Activated naive CD4-positive, alpha-beta T cell treated with anti-CD3 and anti-CD28 coated beads for 36 hours (primary cell): ENCODE data around the gene SKAP1. TPM values are rescaled to one million over a fixed set of nuclear protein-coding genes. Genes with fewer than 3 reads are reported as not detected.

Experiments
- CTCF ChIA-PET: fragments of 350-600 bp; sonication (Branson Sonifier 250); formaldehyde crosslinking; loops from one replicate; lab custom pipeline; 2021; ENCODE audit warnings: antibody characterized with exemption; lab: Charles Lee
- DNase-seq: peaks from one replicate; pipeline ENCODE4 v3.0.0-alpha.2; 2020
- H3K27ac Mint-ChIP-seq: one replicate; pipeline ENCODE4 v1.8.0; 2021; ENCODE audit warnings: mild to moderate bottlenecking, mixed read lengths
- H3K27me3 Mint-ChIP-seq: one replicate; pipeline ENCODE4 v1.8.0; 2021; ENCODE audit warnings: low read depth, mixed read lengths
- H3K36me3 Mint-ChIP-seq: one replicate; pipeline ENCODE4 v1.8.0; 2021; ENCODE audit warnings: low read depth, mixed read lengths
- H3K4me1 Mint-ChIP-seq: one replicate; pipeline ENCODE4 v1.8.0; 2021; ENCODE audit warnings: low read depth, mixed read lengths
- H3K4me3 Mint-ChIP-seq: one replicate; pipeline ENCODE4 v1.8.0; 2021; ENCODE audit warnings: mild to moderate bottlenecking, moderate library complexity, mixed read lengths
- H3K9me3 Mint-ChIP-seq: one replicate; pipeline ENCODE4 v1.8.0; 2021; ENCODE audit warnings: mixed read lengths
- intact Hi-C: fragments of 100-400 bp; cut with micrococcal nuclease; formaldehyde crosslinking; loops from one replicate; pipeline ENCODE4 v1.15.1; 2023
- total RNA-seq, 2 experiments: library from RNA; stranded (reverse); gene quantifications; one replicate each; pipeline ENCODE4 v1.2.3, GENCODE V29; 2021

Gene SKAP1
- total RNA-seq, 2 experiments from 2014 or later = 60.3 to 60.5 TPM

GRCh38 chr17:48333034-48333530 is 96.9 kb downstream of the SKAP1 start:
- Mint-ChIP-seq H3K4me1 (peaks cover 9% of the 10 kb centered on the region), H3K27ac (no peak overlapping the region), H3K36me3 (peaks cover 7% of the 10 kb centered on the region), H3K9me3 (no peaks in the 10 kb centered on the region), H3K4me3 (no peak overlapping the region), H3K27me3 (no peaks in the 10 kb centered on the region)
- CTCF ChIA-PET = interaction anchor here (0.7 to 5.1 kb wide), 13 partner anchors 9 to 259 kb away, joined by 3 to 40 read pairs (median 4); partner anchors contain the start of genes HOXB3 and HOXB5
- DNase-seq = no peak
- intact Hi-C loops = loop anchor here (10.0 kb wide), 1 partner anchor 308 kb away; no protein-coding TSS in a partner anchor

GRCh38 chr17:48330887-48331286 is 99.1 kb downstream of the SKAP1 start:
- Mint-ChIP-seq H3K36me3 (peaks cover 4% of the 10 kb centered on the region), H3K4me3 (no peak overlapping the region), H3K27me3 (no peaks in the 10 kb centered on the region), H3K27ac (no peak overlapping the region), H3K9me3 (no peaks in the 10 kb centered on the region), H3K4me1 (peaks cover 9% of the 10 kb centered on the region)
- CTCF ChIA-PET = interaction anchor here (1.0 kb wide), 1 partner anchor 167 kb away, joined by 3 read pairs; no protein-coding TSS in a partner anchor
- DNase-seq = no peak
- intact Hi-C loops = loop anchor here (10.0 kb wide), 1 partner anchor 306 kb away; no protein-coding TSS in a partner anchor

GRCh38 chr17:48330421-48330820 is 99.6 kb downstream of the SKAP1 start:
- no peak for DNase-seq
- Mint-ChIP-seq H3K36me3 (peaks cover 4% of the 10 kb centered on the region), H3K27me3 (no peaks in the 10 kb centered on the region), H3K9me3 (no peaks in the 10 kb centered on the region), H3K4me3 (no peak overlapping the region), H3K4me1 (peaks cover 9% of the 10 kb centered on the region), H3K27ac (no peak overlapping the region)
- intact Hi-C loops = loop anchor here (10.0 kb wide), 1 partner anchor 306 kb away; no protein-coding TSS in a partner anchor
- CTCF ChIA-PET = interaction anchor here (0.5 to 1.0 kb wide), 2 partner anchors 167 to 653 kb away, joined by 3 to 6 read pairs; no protein-coding TSS in a partner anchor

- no peaks in the 10 kb centered on the region for H3K27me3 Mint-ChIP-seq
- CTCF ChIA-PET = interaction anchor here (1.7 kb wide), 1 partner anchor 8 kb away, joined by 7 read pairs; no protein-coding TSS in a partner anchor
- H3K4me1 Mint-ChIP-seq = peaks cover 9% of the 10 kb centered on the region
- no peaks in the 10 kb centered on the region for H3K9me3 Mint-ChIP-seq
- H3K36me3 Mint-ChIP-seq = peaks cover 4% of the 10 kb centered on the region
- no peak for DNase-seq
- intact Hi-C loops = no loop called here
- no peak overlapping the region for H3K27ac Mint-ChIP-seq
- H3K4me3 Mint-ChIP-seq = no peak overlapping the region
Measured at GRCh38 chr17:48328457-48328856, 101.6 kb downstream of the SKAP1 start.

GRCh38 chr17:48326310-48326709 is 103.7 kb downstream of the SKAP1 start:
- Mint-ChIP-seq H3K4me1 (peaks cover 8% of the 10 kb centered on the region), H3K9me3 (no peaks in the 10 kb centered on the region), H3K27me3 (no peaks in the 10 kb centered on the region), H3K27ac (no peak overlapping the region), H3K36me3 (peaks cover 4% of the 10 kb centered on the region), H3K4me3 (no peak overlapping the region)
- CTCF ChIA-PET = interaction anchor here (0.9 to 1.3 kb wide), 3 partner anchors 9 to 18 kb away, joined by 3 to 4 read pairs (median 3); no protein-coding TSS in a partner anchor
- no peak for DNase-seq
- intact Hi-C loops = no loop called here

GRCh38 chr17:48322060-48322459 is 108.0 kb downstream of the SKAP1 start:
- Mint-ChIP-seq H3K27me3 (no peaks in the 10 kb centered on the region), H3K27ac (no peak overlapping the region), H3K36me3 (peaks cover 2% of the 10 kb centered on the region), H3K4me1 (peaks cover 4% of the 10 kb centered on the region), H3K4me3 (no peak overlapping the region), H3K9me3 (no peaks in the 10 kb centered on the region)
- CTCF ChIA-PET = interaction anchor here (0.8 to 1.6 kb wide), 3 partner anchors 13 to 15 kb away, joined by 3 to 6 read pairs (median 3); no protein-coding TSS in a partner anchor
- no peak for DNase-seq
- intact Hi-C loops = no loop called here

GRCh38 chr17:48317732-48318131 is 112.3 kb downstream of the SKAP1 start:
- no peak for DNase-seq
- Mint-ChIP-seq H3K36me3 (peaks cover 2% of the 10 kb centered on the region), H3K4me1 (peaks cover 11% of the 10 kb centered on the region), H3K27me3 (no peaks in the 10 kb centered on the region), H3K27ac (no peak overlapping the region), H3K9me3 (no peaks in the 10 kb centered on the region), H3K4me3 (no peak overlapping the region)
- CTCF ChIA-PET = no interaction called here
- intact Hi-C loops = no loop called here

GRCh38 chr17:48314716-48315115 is 115.3 kb downstream of the SKAP1 start:
- no peak overlapping the region for H3K27ac Mint-ChIP-seq
- H3K4me1 Mint-ChIP-seq = peaks cover 11% of the 10 kb centered on the region
- intact Hi-C loops = no loop called here
- H3K36me3 Mint-ChIP-seq = peaks cover 2% of the 10 kb centered on the region
- H3K27me3 Mint-ChIP-seq = no peaks in the 10 kb centered on the region
- DNase-seq = no peak
- H3K9me3 Mint-ChIP-seq = no peaks in the 10 kb centered on the region
- CTCF ChIA-PET = no interaction called here
- no peak overlapping the region for H3K4me3 Mint-ChIP-seq

GRCh38 chr17:48313096-48313755 is 116.8 kb downstream of the SKAP1 start:
- H3K4me1 Mint-ChIP-seq = peaks cover 15% of the 10 kb centered on the region
- H3K4me3 Mint-ChIP-seq = no peak overlapping the region
- no peaks in the 10 kb centered on the region for H3K9me3 Mint-ChIP-seq
- H3K36me3 Mint-ChIP-seq = no peaks in the 10 kb centered on the region
- no peak for DNase-seq
- H3K27me3 Mint-ChIP-seq = no peaks in the 10 kb centered on the region
- no peak overlapping the region for H3K27ac Mint-ChIP-seq
- CTCF ChIA-PET = interaction anchor here (1.2 kb wide), 1 partner anchor 91 kb away, joined by 3 read pairs; no protein-coding TSS in a partner anchor
- intact Hi-C loops = no loop called here

- intact Hi-C loops = no loop called here
Measured at GRCh38 chr17:48311324-48311723, 118.7 kb downstream of the SKAP1 start.

GRCh38 chr17:48310748-48311213 is 119.2 kb downstream of the SKAP1 start:
- Mint-ChIP-seq H3K9me3 (no peaks in the 10 kb centered on the region), H3K27me3 (no peaks in the 10 kb centered on the region), H3K27ac (no peak overlapping the region), H3K4me1 (peaks cover 20% of the 10 kb centered on the region), H3K36me3 (no peaks in the 10 kb centered on the region), H3K4me3 (no peak overlapping the region)
- no peak for DNase-seq
- intact Hi-C loops = no loop called here
- CTCF ChIA-PET = interaction anchor here (1.0 kb wide), 1 partner anchor 9 kb away, joined by 3 read pairs; no protein-coding TSS in a partner anchor

More at GRCh38 chr17:48311324-48311723, 118.7 kb downstream of the SKAP1 start:
- Mint-ChIP-seq H3K36me3 (no peaks in the 10 kb centered on the region), H3K27me3 (no peaks in the 10 kb centered on the region), H3K4me3 (no peak overlapping the region), H3K27ac (no peak overlapping the region), H3K4me1 (peaks cover 20% of the 10 kb centered on the region), H3K9me3 (no peaks in the 10 kb centered on the region)
- no peak for DNase-seq
- CTCF ChIA-PET = no interaction called here

GRCh38 chr17:48308581-48308980 is 121.4 kb downstream of the SKAP1 start:
- CTCF ChIA-PET = interaction anchor here (0.6 to 2.7 kb wide), 18 partner anchors 10 to 575 kb away, joined by 3 to 14 read pairs (median 3); no protein-coding TSS in a partner anchor
- intact Hi-C loops = no loop called here
- Mint-ChIP-seq H3K36me3 (no peaks in the 10 kb centered on the region), H3K27me3 (no peaks in the 10 kb centered on the region), H3K9me3 (no peaks in the 10 kb centered on the region), H3K27ac (no peak overlapping the region), H3K4me1 (peaks cover 22% of the 10 kb centered on the region), H3K4me3 (no peak overlapping the region)
- no peak for DNase-seq
